RCC 7860 (cell line): ENCODE results near the gene PACSIN1.

ENCODE experiments used
- DNase-seq: peaks from one replicate; pipeline ENCODE4 v3.0.0-alpha.2; 2015; ENCODE audit warnings: low spot score
- FAIRE-seq: peaks from 2 replicates; lab custom pipeline; 2012; peaks lifted over from hg19 to GRCh38; lab: Jason Lieb, UNC

The PACSIN1 gene

DNA sequence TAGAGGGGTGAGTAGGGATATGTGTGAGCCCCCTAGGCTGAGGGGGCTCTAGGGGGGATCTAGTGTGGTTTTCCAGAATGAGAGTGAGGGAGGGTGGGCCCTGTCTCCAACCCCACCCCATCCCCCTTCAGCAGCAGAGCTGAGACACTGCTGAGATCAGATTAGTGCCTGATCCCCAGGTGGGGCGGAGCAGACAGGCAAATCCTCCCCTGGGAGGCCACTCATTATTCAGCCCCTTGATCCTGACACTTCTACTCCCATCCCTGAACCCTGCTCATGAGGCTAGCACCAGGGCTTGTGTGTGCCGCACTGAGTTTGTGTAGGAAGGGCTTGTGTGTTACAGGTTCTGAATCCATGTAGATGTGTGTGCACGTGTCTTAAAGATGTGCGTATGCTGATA lies 47.8 kb downstream of the PACSIN1 start:
- DNase-seq (no peak), FAIRE-seq (no peak)

DNA sequence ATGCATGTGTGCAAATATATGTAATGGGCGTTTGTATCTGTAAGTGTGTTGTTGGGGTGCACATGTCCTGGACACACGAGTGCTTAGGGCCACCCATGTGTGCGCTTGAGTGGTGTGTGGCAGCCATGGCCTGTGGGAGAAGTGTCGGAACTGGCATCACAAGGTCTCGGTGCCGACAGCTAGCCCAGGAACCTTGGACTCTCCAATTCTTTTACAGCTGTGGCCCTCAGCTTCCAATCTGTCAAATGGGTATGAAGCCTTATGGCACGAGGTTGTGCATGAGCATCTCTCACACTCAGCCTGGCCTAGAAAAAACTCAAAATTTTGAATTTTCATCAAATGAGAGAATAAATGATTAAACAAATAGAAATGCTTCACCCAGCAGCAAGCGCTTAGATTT lies 48.2 kb downstream of the PACSIN1 start:
- DNase-seq: no peak
- FAIRE-seq: no peak

DNA sequence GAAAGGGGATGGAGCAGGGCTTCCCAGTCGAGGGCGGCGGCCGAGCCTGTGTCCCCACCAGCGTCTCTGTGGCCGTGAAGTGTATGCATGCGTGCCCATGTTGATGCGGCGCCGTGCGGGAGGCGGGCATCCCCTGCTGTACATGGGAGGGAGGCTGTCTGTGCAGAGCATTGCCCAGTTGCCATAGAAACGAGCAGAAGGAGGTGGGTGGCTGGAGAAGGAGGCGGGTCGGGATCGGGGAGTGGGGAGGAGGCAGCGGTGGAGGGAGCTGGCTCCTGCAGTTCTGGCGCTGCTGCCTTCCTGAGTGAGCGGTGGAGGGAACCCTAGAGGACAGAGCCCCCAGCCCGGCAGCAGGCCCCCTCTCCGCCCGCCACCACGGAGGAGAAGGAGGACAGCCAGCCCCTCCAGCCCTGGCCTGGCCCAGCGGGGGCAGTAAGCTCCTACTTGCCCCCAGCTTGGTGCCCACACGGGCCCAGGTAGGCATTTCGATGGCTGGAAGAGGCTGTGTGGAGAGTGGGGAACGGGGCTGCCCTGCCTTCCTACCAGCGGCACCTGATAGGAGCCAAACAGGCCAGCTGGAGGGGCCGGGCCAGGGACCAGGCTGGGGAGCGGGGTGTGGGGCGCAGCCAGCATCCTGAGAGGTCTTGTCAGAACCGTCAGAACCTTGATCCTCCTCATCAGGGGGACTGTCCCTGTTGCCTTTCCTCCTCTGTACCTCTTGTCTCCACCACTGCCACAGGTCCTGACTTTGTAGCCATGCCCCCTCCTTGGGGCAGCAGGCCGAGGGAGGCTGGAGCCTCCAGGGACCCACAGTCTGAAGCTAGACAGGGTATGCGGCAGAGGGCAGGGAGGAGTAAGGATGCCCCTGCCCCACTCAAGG lies 49.0 kb downstream of the PACSIN1 start:
- no peak for DNase-seq

DNA sequence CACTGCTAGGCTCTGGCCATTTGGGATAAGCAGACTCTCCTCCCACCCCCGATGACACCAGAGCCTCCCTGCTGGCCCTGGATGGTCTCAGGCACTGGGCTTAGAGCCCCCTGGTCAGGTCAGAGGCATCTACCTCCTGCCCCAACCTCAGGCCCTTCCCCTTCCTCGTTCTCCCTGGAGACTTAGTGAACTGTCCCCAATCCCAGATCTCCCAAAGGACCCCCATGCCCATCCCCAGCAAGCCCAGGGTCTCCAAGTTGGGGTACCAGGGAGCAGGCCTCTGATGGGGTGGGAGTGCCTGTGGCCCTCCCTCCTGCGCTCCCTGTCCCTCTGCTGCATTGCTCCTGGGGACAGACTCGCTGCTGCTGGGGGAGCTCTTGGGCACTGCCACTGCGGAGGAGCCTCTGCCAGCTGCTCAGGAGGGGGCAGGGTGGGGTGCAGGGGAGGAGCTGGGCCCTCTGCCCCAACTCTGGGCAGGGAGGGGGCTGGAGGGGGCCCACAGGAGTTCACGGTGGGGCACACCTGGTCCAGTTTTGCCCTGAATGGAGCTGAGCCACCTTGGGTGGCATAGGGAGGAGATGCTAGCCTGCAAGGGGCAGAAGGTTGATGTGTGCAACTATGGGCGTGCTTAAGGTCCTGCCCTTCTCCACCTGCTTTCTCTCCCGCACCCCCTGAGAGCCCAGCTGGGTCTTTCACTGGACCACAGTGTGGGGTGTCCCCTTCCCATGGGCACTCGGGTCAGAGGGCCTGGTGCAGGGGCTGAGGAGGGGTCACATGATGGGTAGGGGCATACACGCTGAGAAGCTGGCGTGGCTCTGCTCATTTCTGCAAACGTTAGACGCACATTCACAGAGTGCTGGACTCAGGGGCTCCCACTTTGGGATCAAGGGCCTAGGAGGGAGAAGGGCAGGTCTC lies 49.9 kb downstream of the PACSIN1 start:
- FAIRE-seq (no peak), DNase-seq (no peak)

More for the DNA sequence above, 49.0 kb downstream of the PACSIN1 start:
- FAIRE-seq: no peak

DNA sequence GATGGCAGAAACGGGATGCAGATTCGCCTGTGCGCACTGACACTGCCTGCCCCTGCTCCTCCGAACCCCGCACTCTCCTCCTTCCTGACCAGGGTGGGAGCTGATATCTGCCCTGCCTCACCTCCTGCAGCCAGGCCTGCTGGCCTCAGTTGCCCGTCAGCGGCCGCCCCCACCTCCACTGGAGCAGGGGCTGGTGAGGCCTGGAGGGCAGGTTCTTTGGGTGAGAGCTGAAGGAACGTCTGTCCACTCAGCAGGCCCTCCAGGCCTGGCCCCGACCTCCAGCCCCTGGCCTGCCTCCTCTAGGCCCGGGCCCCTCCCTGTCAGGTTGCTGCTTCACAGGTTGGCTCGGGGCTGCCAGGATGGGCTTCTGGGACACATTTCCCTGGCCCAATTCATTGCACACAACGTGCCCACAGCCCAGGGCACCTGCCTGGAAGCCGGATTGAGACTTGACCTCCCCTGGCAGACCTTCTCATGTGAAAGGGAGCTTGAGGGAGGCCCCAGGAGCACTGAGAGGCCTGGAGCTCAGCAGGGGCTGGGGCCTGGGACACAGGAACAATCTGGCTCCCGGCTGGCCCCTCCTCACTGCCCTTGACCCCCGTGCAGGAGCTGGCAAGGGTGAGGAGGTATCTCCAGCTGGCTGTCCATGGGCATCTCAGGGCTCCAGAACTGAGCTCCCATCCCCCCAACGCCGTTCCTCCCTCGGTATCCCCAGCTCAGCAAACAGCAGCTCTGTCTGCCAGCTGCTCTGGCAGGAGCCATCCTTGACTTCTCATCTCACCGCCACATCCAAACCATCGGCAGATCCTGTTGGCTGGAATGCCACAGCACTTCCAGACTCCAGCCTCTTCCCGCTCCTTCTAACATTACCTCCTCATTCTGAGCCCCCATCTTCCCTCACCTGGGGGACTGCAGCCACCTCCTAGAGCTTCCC lies 50.8 kb downstream of the PACSIN1 start:
- FAIRE-seq (no peak), DNase-seq (no peak)

DNA sequence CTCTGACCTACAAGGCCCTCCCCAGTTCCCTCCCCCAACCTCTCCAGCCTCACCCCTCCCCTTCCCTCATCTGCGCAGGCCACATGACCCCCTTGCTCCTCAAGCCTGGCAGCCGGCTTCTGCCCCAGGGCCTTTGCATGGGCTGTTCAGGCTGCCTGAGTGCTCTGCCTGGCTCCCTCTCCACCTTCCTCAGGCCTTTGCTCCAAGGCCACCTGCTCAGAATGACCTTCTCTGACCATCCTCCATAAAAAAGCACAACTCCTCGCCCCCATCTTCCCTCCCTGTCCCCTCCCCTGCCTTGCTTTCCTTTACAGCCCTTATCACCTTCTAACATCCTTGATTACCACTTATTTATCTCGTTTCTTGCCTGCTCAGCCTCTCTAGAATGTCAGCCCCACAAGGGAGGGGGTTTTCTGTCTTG lies 51.6 kb downstream of the PACSIN1 start:
- DNase-seq (no peak), FAIRE-seq (no peak)

DNA sequence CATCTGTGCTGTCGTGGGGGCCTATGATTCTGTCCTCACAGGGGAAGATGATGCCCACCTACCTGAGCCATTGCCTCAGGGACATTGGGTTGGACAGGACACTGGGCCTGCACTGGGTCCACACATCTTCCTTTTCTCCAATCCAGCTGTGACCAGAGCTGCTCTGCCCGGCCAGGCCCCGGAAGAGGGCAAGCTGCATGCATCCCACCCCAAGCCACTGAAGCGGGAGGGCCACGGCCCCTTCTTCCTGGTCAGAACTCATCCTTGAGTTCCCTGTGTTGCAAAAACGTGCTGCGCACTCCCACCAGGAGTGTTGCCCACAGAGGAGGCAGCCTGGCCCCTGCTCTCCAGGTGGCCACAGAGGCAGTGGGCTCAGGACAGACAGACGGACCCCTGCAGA lies 52.1 kb downstream of the PACSIN1 start:
- no peak for DNase-seq
- no peak for FAIRE-seq

DNA sequence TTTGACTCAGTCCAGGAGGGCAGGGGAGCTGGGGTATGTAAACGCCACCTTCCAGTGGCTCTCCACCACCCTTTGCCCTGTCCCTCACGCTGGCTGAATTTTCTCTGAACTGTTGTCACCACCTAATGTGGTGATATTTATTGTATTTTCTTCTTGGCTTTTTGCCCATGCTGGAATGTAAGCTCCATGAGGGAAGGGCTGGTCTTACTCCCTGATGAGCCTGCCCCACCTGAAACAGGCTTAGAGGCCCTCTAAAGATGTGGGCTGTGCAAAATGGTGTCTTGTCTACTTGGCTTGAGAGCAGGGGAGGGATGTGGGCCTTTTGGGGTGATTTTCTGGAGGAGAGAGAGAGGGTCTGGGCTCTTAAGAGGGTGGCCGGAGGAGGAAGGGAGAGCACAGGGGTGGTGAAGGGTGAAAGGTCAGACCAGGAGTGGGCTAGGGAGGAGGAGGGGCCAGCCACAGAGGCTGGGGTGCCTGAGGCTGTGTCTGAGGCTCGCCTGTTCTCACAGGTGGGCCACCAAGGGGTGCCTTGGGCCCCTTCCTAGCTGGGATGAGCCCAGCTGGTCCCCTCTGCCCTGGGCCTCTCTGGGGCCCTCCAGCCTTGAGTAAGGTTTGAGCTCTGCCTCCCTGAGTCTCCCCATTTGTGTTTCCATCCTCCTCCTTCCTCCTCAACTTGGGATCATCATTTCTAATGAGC lies 52.9 kb downstream of the PACSIN1 start:
- DNase-seq: no peak

DNA sequence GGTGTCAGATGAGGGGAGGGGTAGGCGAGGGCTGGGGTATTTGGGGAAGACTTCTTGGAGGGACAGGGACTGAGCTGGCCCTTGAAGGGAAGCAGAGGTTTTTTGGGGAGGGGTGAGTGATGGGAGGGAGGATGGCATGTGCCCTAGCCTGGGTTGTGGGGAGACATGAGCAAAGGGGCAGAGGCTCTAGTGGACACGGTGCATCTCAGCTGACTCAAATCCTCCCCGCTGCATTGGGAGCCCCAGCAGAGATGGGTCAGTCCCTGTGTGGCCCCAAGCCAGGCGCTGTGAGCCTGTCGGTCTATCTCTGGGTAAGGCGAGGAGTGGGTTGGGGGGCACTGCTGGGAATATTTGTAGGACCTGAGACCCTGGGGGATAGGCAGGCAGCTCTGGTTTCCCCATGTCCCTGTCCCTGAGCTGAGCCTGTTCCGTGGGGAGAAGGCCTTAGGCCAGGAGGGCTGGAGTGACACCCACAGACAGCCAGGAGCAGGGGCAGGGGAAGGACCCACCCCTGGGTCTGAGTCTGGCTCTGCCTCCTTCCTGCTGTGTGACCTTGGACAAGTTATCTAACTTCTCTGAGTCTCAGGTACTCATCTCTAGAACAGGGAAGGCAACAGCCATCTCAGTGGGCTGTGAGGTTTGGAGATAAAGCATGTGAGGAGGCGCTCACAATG lies 54.2 kb downstream of the PACSIN1 start:
- FAIRE-seq: no peak
- no peak for DNase-seq

More for the DNA sequence above, 52.9 kb downstream of the PACSIN1 start:
- FAIRE-seq: no peak

DNA sequence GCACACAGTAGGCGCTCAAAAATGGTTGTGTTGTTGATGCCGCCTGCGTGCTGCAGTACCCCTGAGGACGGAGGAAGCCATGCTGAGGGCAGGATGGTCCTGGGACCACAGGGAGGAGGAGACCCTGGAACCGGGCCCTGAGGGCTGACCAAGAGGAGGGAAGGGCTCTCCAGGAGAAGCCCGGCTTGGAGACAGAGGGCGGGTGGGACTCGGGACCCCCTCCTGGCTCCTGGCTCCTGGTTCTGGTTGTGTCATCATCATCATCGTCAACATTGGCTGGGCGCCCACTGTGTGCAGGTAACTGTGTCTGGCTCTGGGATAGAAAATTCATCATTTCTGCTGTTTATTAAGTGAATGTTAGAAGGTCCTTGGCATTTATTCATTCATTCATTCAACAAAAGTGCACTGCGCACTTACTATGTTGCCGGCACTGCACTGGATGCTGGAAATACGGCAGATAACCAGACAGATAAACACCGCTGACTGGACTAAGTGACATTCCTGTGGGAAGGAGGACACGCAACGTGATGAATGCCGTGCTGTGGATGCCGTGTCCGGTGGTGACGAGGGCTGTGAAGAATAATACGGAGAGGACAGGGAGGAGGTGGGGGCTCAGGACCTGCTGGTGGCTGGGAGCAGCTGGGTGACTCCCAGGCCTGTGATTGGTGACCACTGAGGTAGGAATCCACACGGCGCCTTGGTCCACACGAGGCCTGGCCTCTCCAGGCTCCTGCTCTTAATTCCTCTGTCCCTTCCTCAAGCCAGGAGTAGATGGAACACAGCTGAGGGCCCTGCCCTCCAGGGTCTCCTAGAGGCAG lies 55.0 kb downstream of the PACSIN1 start:
- FAIRE-seq (no peak), DNase-seq (no peak)

DNA sequence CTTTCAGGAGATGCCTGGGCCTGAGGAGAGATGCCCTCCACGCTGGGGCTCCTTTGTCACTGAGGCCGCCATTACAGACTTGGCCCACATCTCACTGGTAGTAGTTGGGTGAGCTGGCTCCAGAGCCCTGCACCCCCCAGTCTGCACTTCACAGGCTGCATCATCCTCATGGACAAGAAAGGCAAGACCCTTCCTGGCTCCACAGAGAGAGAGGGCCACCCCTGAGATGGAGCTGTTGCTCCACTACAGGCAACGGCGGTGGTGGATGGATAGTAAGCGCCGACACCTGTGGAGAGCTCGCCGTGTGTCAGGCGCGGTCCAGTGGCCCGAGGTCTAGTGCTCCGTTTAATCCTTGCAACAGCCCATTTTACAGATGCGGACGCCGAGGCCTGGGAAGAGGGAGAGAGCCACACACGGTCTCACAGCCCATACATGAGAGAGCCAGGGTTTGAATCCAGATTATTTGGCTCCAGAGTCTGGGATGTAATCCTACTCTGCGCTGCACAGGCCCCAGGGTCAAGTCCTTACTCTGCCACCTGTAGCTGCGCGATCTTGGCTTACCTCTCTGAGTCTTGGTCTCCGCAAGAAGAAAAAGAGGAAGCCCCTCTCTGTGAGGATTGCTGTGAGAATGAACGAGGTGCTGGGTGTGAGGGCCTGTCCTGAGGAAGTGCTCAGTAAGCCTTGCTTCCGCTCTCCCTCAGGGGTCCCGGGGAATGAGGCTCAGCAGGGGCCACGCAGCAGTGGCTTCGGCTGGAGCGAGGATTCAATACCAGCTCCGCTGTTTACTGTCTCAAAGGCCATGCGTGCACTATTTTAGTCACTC lies 55.8 kb downstream of the PACSIN1 start:
- FAIRE-seq: no peak
- DNase-seq: no peak

DNA sequence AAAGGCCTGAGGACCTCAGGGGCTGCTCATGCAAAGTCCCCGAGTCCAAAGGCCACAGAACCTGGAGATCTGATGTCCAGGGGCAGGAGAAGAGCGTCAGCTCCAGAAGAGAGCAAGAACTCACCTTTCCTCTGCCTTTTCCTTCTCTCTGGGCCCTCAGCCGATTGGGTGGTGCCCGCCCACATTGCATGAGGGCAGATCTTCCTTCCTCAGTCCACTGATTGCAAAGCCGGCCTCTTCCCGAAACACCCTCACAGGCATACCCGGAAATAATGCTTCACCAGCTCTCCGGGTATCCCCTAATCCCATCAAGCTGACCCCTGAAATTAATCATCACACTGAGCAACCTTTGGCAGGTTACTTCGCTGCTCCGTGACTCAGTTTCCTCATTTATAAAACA lies 56.9 kb downstream of the PACSIN1 start:
- no peak for FAIRE-seq
- no peak for DNase-seq

DNA sequence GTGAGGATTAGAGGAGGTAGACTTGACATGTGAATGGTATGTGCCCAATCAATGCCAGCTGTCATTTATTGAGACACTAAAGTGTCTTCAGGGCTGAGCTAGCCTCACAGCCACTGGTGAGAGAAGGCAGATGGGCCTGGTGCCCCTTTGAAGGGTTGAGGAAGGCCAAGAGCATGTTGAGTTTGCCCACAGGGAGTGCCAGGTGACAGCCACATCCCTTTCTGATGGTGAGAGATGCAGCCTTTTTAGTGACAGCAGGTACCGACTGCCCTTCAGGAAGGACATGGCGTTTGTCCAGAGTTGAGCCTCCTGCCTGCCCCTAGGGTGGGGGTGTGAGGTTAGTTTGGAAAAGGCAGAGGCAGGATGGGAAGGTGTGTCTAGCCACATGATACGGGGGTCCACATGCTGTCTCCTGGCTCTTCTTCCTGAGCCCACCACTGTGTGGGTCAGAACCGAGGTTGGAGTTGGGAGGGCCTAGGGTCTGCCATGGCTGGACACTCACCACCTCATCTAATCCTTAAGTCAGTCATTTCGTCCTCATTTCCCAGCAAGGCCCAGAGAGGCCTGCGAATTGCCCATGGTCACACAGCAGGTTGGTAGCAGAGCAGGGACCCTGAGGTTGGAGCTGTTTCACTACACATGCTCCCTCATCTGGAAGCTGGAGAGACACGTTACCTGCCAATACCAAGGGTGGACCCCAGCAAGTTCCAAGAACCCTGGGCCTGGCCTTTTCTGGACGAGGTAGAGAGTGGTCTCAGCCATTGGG lies 57.7 kb downstream of the PACSIN1 start:
- FAIRE-seq (no peak), DNase-seq (no peak)

DNA sequence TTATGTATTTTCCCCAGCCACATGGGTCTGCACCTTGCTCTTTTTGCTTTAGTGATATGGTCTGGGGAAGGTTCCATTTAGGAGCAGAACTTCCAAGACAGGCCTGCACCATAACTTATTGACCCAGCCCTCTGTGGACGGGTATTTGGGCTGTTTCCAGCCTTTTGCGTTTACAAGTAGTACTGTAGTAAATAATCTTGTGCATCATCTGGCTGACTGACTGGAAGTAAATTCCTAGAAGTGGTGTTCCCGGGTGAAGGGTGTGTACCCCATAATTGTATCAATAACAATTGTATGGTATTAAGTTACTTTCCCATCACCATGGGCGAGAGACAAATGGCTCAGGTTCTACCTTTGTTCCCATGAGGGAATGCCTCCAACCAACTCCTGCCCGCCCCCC lies 58.6 kb downstream of the PACSIN1 start:
- no peak for DNase-seq
- FAIRE-seq: no peak

DNA sequence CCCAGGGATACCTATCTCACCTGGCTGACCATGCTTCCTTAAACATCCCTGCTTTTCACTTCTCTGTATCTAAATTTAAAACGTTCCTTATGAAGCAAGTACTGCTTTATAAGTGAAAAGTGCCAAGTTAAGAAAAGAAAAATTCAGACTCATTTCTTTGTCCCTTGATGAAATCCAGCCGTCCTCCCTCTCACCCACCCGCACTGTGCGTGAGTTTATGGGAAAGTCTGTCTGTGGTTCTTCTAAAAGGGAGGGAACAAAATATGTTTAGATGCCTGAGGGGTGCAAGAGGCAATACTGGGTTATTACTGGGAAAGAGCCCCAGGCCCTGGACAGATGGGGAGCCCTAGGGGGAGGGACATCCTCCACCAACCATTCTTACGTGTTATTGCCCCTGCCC lies 59.1 kb downstream of the PACSIN1 start:
- no peak for FAIRE-seq
- no peak for DNase-seq

DNA sequence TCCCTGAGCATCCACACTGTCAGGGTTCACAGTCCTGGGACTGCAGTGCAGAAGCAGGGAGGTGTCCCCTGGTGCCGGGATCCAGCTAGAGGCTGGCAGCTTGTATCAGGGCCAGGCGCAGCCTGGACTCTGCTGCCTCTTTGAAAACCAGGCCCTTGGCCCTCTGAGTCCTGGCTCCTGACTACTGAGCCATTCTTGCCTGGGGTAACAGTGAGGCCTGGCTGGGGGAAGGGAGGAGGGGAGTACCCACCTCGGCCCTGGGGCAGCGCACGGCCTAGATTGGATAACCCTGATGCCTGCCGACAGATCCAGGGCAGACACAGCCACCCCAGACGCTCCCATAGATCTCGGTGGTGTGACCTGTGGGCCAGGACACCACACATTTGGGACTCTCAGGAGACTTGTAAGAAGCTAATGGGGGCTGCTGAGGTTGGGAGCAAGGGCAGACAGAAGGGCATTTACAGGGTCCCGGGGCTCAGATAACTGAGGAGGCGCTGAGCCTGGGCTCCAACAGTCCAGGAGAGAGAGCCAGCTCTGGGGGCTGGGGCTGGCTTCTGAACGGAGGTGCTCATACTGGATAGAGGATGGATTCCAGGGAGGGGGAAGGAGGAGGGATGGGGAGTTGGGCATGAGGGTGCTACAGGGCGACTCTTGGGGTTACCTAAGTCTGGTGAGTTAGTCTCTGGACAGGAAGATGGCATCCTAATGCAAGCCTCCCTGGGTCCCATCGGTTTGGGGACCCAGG lies 59.7 kb downstream of the PACSIN1 start:
- DNase-seq (no peak), FAIRE-seq (no peak)
